Left lung (tissue), 10 donors: ENCODE results near the gene PLEKHB1. TPM values are rescaled to one million over a fixed set of nuclear protein-coding genes. Genes with fewer than 3 reads are reported as not detected.

Source experiments
- ATAC-seq: fragments of 200-7000 bp; cut with Tn5 transposase; one replicate; pipeline ENCODE4 v1.9.1; 2020; ENCODE audit warnings: moderate library complexity
- DNase-seq, 4 donors: peaks; one replicate each; pipeline ENCODE4 v3.0.0-alpha.2; 2013 to 2020
- H3K27ac ChIP-seq, 2 donors: fragments of 200-600 bp; sonication (generic) in 1 of 2; one replicate each; pipeline versions ENCODE4 v1.5.0 to v1.8.0; 2020 to 2021
- H3K27me3 ChIP-seq, 2 donors: fragments of 200-600 bp; sonication (generic) in 1 of 2; one replicate each; pipeline versions ENCODE4 v1.5.0 to v1.8.0; 2020 to 2021
- H3K36me3 ChIP-seq, 2 donors: fragments of 200-600 bp; sonication (generic) in 1 of 2; one replicate each; pipeline versions ENCODE4 v1.5.0 to v1.8.0; 2020 to 2021
- H3K4me1 ChIP-seq, 2 donors: fragments of 200-600 bp; one replicate each; pipeline ENCODE4 v1.8.0; 2021
- H3K4me3 ChIP-seq, 2 donors: fragments of 200-600 bp; sonication (generic) in 1 of 2; one replicate each; pipeline versions ENCODE4 v1.5.0 to v1.8.0; 2020 to 2021; ENCODE audit warnings: mild to moderate bottlenecking in 1 of 2
- H3K9me3 ChIP-seq, 2 donors: fragments of 200-600 bp; sonication (generic) in 1 of 2; one replicate each; pipeline versions ENCODE4 v1.5.0 to v1.8.0; 2020 to 2021
- CTCF ChIP-seq, 2 donors: fragments of 200-600 bp; sonication (generic) in 1 of 2; IDR thresholded peaks; one replicate each; pipeline versions ENCODE4 v1.5.0 to v1.8.0; 2021; ENCODE audit warnings: antibody characterized with exemption in 2 of 2
- intact Hi-C, 2 donors: fragments of 100-400 bp; cut with DNase I; formaldehyde crosslinking; loops; one replicate each; pipeline versions ENCODE4 v1.11.2 to v1.14.2; 2022
- polyA plus RNA-seq, 6 donors: library from polyadenylated mRNA; unstranded; fragments of 120-200 nt; gene quantifications; one replicate each; pipeline ENCODE4 v1.2.1, GENCODE V29; 2013; ENCODE audit not compliant: insufficient read length in 6 of 6
- total RNA-seq, 2 donors: library from RNA; stranded (reverse); fragmentation: NEBNext Ultra II Directional; extraction: Animal tissue kit (Norgen Biotek cat#: 25700); gene quantifications; one replicate each; pipeline ENCODE4 v1.2.1, GENCODE V29; 2021
- donor health status: DM: no; HTN: yes; CAD: no.
- donor health status: DM: no; HTN: no; CAD: no.

The PLEKHB1 gene
- total and polyA plus RNA-seq, 8 donors: 8.8 to 37.9 (median 16.0) TPM

- H3K4me1 ChIP-seq: no peaks in the 10 kb centered on the region
- ATAC-seq: no peak
- no peaks in the 10 kb centered on the region for H3K36me3 ChIP-seq
- intact Hi-C loops: no loop called here
- no peak overlapping the region for H3K4me3 ChIP-seq
- no peak overlapping the region for H3K27ac ChIP-seq
- no peaks in the 10 kb centered on the region for H3K9me3 ChIP-seq
- DNase-seq: no peak
- no peak for TF ChIP-seq CTCF (IDR thresholded peaks at IDR 0.05)
- no peaks in the 10 kb centered on the region for H3K27me3 ChIP-seq
Measured at GRCh38 chr11:73636249-73636648, 10.1 kb upstream of the PLEKHB1 start.

DNA sequence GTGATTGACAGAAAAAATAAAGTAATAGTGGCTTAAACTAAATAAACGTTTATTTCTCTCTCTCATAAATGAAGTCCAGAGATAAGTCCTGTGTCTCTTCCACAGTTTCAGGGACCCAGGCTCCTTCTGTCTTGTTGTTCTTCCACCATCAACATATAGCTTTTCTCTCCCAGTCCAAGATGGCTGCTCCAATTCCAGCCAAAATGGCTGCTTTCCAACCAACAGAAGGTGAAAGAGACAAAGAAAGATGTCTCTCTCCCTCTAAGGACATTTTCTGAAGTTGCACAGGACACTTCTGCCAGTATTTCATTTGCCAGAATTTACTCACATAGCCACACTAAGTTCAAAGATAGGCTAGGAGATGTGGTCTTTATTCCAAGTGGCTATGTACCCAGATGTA is 9.4 kb upstream of the PLEKHB1 start:
- DNase-seq (no peak), ATAC-seq (no peak)
- no peak for TF ChIP-seq CTCF (IDR thresholded peaks at IDR 0.05)
- H3K27me3 ChIP-seq: no peaks in the 10 kb centered on the region
- no peaks in the 10 kb centered on the region for H3K9me3 ChIP-seq
- no peaks in the 10 kb centered on the region for H3K36me3 ChIP-seq
- intact Hi-C loops: no loop called here
- no peak overlapping the region for H3K4me3 ChIP-seq
- H3K27ac ChIP-seq: no peak overlapping the region
- H3K4me1 ChIP-seq: no peaks in the 10 kb centered on the region

- H3K4me3 ChIP-seq: no peak overlapping the region
- ATAC-seq (no peak), DNase-seq (no peak)
- no peak overlapping the region for H3K27ac ChIP-seq
- no peak for TF ChIP-seq CTCF (IDR thresholded peaks at IDR 0.05)
- peaks cover 0 to 22% of the 10 kb centered on the region in 2 donors for H3K27me3 ChIP-seq
- intact Hi-C loops: no loop called here
- H3K4me1 ChIP-seq: peaks cover 0 to 8% of the 10 kb centered on the region in 2 donors
- no peaks in the 10 kb centered on the region for H3K36me3 ChIP-seq
- no peaks in the 10 kb centered on the region for H3K9me3 ChIP-seq
Measured at GRCh38 chr11:73640592-73640991, 5.8 kb upstream of the PLEKHB1 start.

GRCh38 chr11:73641668-73642067 is 4.7 kb upstream of the PLEKHB1 start:
- no peak for ATAC-seq

More at GRCh38 chr11:73641668-73642067, 4.7 kb upstream of the PLEKHB1 start:
- intact Hi-C loops: no loop called here
- no peak for TF ChIP-seq CTCF (IDR thresholded peaks at IDR 0.05)
- DNase-seq: no peak
- Histone ChIP-seq H3K9me3 (no peaks in the 10 kb centered on the region), H3K27me3 (peaks cover 0 to 31% of the 10 kb centered on the region in 2 donors), H3K4me1 (peaks cover 0 to 12% of the 10 kb centered on the region in 2 donors), H3K36me3 (no peaks in the 10 kb centered on the region), H3K27ac (no peak overlapping the region), H3K4me3 (no peak overlapping the region)
